Mesendoderm (in vitro differentiated cells): ENCODE measurements around the gene ARRB2.

Experiments
- DNase-seq: peaks from one replicate; pipeline ENCODE4 v3.0.0; 2013
- H2AK5ac ChIP-seq: 2 replicates; pipeline ENCODE4 v1.6.1; 2013; ENCODE audit warnings: low read length, inconsistent platforms
- H2BK120ac ChIP-seq: 2 replicates; pipeline ENCODE4 v1.6.1; 2013; ENCODE audit warnings: low read depth, mild to moderate bottlenecking, low read length, moderate library complexity, mixed read lengths
- H2BK15ac ChIP-seq: replicated peaks from 2 replicates; pipeline ENCODE4 v1.6.1; 2013; ENCODE audit warnings: low read depth, mild to moderate bottlenecking, moderate library complexity
- H2BK5ac ChIP-seq: 2 replicates; pipeline ENCODE4 v1.6.1; 2013; ENCODE audit warnings: low read length, inconsistent platforms
- H3K18ac ChIP-seq: 2 replicates; pipeline ENCODE4 v1.6.1; 2013; ENCODE audit warnings: mild to moderate bottlenecking, low read length, mixed read lengths
- H3K23ac ChIP-seq: one replicate; pipeline ENCODE4 v1.6.1; 2013; ENCODE audit warnings: low read length
- H3K27ac ChIP-seq: 2 replicates; pipeline ENCODE4 v1.5.1; 2013; ENCODE audit warnings: low read depth, mild to moderate bottlenecking, inconsistent platforms, low read length, moderate library complexity
- H3K27me3 ChIP-seq: 2 replicates; pipeline ENCODE4 v1.6.1; 2013; ENCODE audit warnings: low read length, control low read depth, mild to moderate bottlenecking, inconsistent platforms; ENCODE audit not compliant: insufficient read depth, poor library complexity
- H3K36me3 ChIP-seq: 2 replicates; pipeline ENCODE4 v1.6.1; 2013; ENCODE audit warnings: low read length, inconsistent platforms; ENCODE audit not compliant: control insufficient read depth, insufficient read depth
- H3K4ac ChIP-seq: one replicate; pipeline ENCODE4 v1.6.1; 2013; ENCODE audit warnings: low read depth, mild to moderate bottlenecking, low read length, moderate library complexity
- H3K4me1 ChIP-seq: 2 replicates; pipeline ENCODE4 v1.6.1; 2013; ENCODE audit warnings: low read depth, low read length, inconsistent platforms; ENCODE audit not compliant: control insufficient read depth
- H3K4me2 ChIP-seq: 2 replicates; pipeline ENCODE4 v1.6.1; 2013; ENCODE audit warnings: low read length
- H3K4me3 ChIP-seq: 2 replicates; pipeline ENCODE4 v1.5.1; 2013; ENCODE audit warnings: mild to moderate bottlenecking, low read length
- H3K56ac ChIP-seq: one replicate; pipeline ENCODE4 v1.6.1; 2013; ENCODE audit warnings: low read length
- H3K79me1 ChIP-seq: 2 replicates; pipeline ENCODE4 v1.6.1; 2013; ENCODE audit warnings: low read length, inconsistent platforms
- H3K79me2 ChIP-seq: 2 replicates; pipeline ENCODE4 v1.6.1; 2013; ENCODE audit warnings: mild to moderate bottlenecking, low read length; ENCODE audit not compliant: control insufficient read depth, insufficient read depth
- H3K9ac ChIP-seq: 2 replicates; pipeline ENCODE4 v1.6.1; 2013; ENCODE audit warnings: low read length, inconsistent platforms
- H4K5ac ChIP-seq: one replicate; pipeline ENCODE4 v1.6.1; 2013; ENCODE audit warnings: low read length
- H4K8ac ChIP-seq: one replicate; pipeline ENCODE4 v1.6.1; 2013; ENCODE audit warnings: low read depth, mild to moderate bottlenecking, control low read depth, low read length, moderate library complexity
- WGBS: extraction: QIAGEN DNeasy Blood & Tissue Kit; methylation state at CpG from one replicate; pipeline ENCODE4 v1.1.7; 2013; ENCODE audit warnings: low lambda C conversion rate, missing lambda C conversion rate; ENCODE audit not compliant: insufficient coverage; ENCODE audit errors: extremely low coverage; 5-methylcytosine and 5-hydroxymethylcytosine counted together

The ARRB2 gene

DNA sequence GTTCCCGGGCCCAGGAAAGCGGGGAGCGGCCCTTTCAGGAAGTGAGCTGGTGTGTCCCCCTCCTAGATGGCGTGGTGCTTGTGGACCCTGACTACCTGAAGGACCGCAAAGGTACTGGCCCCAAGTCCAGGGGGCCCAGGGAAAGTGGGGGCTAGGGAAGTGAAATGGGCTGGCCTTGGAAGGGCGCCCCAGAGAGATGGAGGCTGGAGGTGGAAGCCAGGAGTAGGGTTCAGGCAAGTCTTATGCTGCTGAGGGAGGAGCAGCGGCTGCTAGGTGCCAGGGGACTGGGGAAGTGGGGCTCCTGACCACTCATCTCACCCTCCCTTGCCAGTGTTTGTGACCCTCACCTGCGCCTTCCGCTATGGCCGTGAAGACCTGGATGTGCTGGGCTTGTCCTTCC lies 5.6 kb downstream of the ARRB2 start:
- H3K27me3 ChIP-seq = no peaks in the 10 kb centered on the region
- no peak overlapping the region for H3K4ac ChIP-seq
- no peak overlapping the region for H3K18ac ChIP-seq
- WGBS = no CpG with 5 or more reads among the region's 10 CpGs
- no peak overlapping the region for H2BK5ac ChIP-seq
- H3K36me3 ChIP-seq = no peaks in the 10 kb centered on the region
- H2AK5ac ChIP-seq = no peak overlapping the region
- H3K9ac ChIP-seq = no peak overlapping the region
- no peaks in the 10 kb centered on the region for H3K79me1 ChIP-seq
- no peak overlapping the region for H3K4me3 ChIP-seq
- H4K8ac ChIP-seq = no peak overlapping the region
- H3K4me2 ChIP-seq = no peak overlapping the region
- H2BK120ac ChIP-seq = no peak overlapping the region
- no peak overlapping the region for H3K23ac ChIP-seq
- DNase-seq = no peak
- H3K56ac ChIP-seq = no peak overlapping the region
- no peak overlapping the region for H4K5ac ChIP-seq
- no peak overlapping the region for H3K27ac ChIP-seq
- H2BK15ac ChIP-seq = no peak overlapping the region
- H3K79me2 ChIP-seq = no peaks in the 10 kb centered on the region
- no peaks in the 10 kb centered on the region for H3K4me1 ChIP-seq

GRCh38 chr17:4717791-4718190 lies 7.4 kb downstream of the ARRB2 start:
- Histone ChIP-seq H4K5ac (no peak overlapping the region), H3K9ac (no peak overlapping the region), H2AK5ac (no peak overlapping the region), H3K27ac (no peak overlapping the region), H3K18ac (no peak overlapping the region), H3K56ac (no peak overlapping the region), H3K36me3 (no peaks in the 10 kb centered on the region), H3K79me2 (no peaks in the 10 kb centered on the region), H3K23ac (no peak overlapping the region), H2BK5ac (no peak overlapping the region), H3K27me3 (no peaks in the 10 kb centered on the region), H4K8ac (no peak overlapping the region), H3K4ac (no peak overlapping the region), H3K4me2 (no peak overlapping the region), H2BK15ac (no peak overlapping the region), H3K4me3 (no peak overlapping the region), H3K4me1 (no peaks in the 10 kb centered on the region), H3K79me1 (no peaks in the 10 kb centered on the region), H2BK120ac (no peak overlapping the region)
- DNase-seq = no peak
- WGBS = no CpG with 5 or more reads among the region's 17 CpGs

- no peak overlapping the region for H3K4ac ChIP-seq
- no CpG with 5 or more reads among the region's 13 CpGs for WGBS
- no peak overlapping the region for H3K9ac ChIP-seq
Measured at GRCh38 chr17:4718276-4718675, 7.8 kb downstream of the ARRB2 start.

DNA sequence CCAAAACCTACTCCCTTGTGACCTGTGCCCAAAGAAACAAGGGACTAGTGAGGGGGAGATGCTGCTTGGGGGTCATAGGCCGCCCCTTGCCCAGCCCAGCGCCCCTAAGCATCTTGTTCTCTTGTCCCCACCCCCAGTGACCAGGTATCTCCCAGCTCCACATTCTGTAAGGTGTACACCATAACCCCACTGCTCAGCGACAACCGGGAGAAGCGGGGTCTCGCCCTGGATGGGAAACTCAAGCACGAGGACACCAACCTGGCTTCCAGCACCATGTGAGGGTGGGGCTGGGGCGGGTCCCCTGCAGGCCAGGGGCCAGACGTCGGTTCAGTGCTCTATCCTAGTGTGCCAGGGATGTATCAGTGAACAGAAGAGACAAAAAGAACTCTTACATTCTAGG lies 8.7 kb downstream of the ARRB2 start:
- Histone ChIP-seq H3K79me1 (no peaks in the 10 kb centered on the region), H3K4me1 (no peaks in the 10 kb centered on the region), H3K4me3 (no peak overlapping the region), H4K5ac (no peak overlapping the region), H3K23ac (no peak overlapping the region), H4K8ac (no peak overlapping the region), H3K27ac (no peak overlapping the region), H3K27me3 (no peaks in the 10 kb centered on the region), H3K79me2 (no peaks in the 10 kb centered on the region), H2BK5ac (no peak overlapping the region), H3K36me3 (no peaks in the 10 kb centered on the region), H2BK15ac (no peak overlapping the region), H2BK120ac (no peak overlapping the region), H2AK5ac (no peak overlapping the region), H3K18ac (no peak overlapping the region), H3K4ac (no peak overlapping the region), H3K9ac (no peak overlapping the region), H3K56ac (no peak overlapping the region), H3K4me2 (no peak overlapping the region)
- DNase-seq = no peak
- no CpG with 5 or more reads among the region's 10 CpGs for WGBS

More at GRCh38 chr17:4718276-4718675, 7.8 kb downstream of the ARRB2 start:
- Histone ChIP-seq H3K36me3 (no peaks in the 10 kb centered on the region), H2BK5ac (no peak overlapping the region), H3K4me1 (no peaks in the 10 kb centered on the region), H3K27ac (no peak overlapping the region), H2BK15ac (no peak overlapping the region), H3K4me2 (no peak overlapping the region), H3K56ac (no peak overlapping the region), H3K79me1 (no peaks in the 10 kb centered on the region), H3K27me3 (no peaks in the 10 kb centered on the region), H2AK5ac (no peak overlapping the region), H3K4me3 (no peak overlapping the region), H3K23ac (no peak overlapping the region), H3K79me2 (no peaks in the 10 kb centered on the region), H4K8ac (no peak overlapping the region), H4K5ac (no peak overlapping the region), H3K18ac (no peak overlapping the region), H2BK120ac (no peak overlapping the region)
- DNase-seq = no peak

GRCh38 chr17:4719684-4720221 lies 9.3 kb downstream of the ARRB2 start:
- Histone ChIP-seq H3K4ac (no peak overlapping the region), H3K79me2 (no peaks in the 10 kb centered on the region), H3K4me1 (no peaks in the 10 kb centered on the region), H3K27me3 (no peaks in the 10 kb centered on the region), H2AK5ac (no peak overlapping the region), H4K8ac (no peak overlapping the region), H2BK15ac (no peak overlapping the region), H3K56ac (no peak overlapping the region), H3K18ac (no peak overlapping the region), H2BK5ac (no peak overlapping the region), H2BK120ac (no peak overlapping the region), H3K4me2 (no peak overlapping the region), H3K27ac (no peak overlapping the region), H3K4me3 (no peak overlapping the region), H3K79me1 (no peaks in the 10 kb centered on the region), H3K9ac (no peak overlapping the region), H4K5ac (no peak overlapping the region), H3K36me3 (no peaks in the 10 kb centered on the region), H3K23ac (no peak overlapping the region)
- no peak for DNase-seq
- WGBS = no CpG with 5 or more reads among the region's 15 CpGs

- H3K79me2 ChIP-seq = no peaks in the 10 kb centered on the region
- no peaks in the 10 kb centered on the region for H3K4me1 ChIP-seq
- H3K4me2 ChIP-seq = no peak overlapping the region
- H3K9ac ChIP-seq = no peak overlapping the region
- no CpG with 5 or more reads among the region's 7 CpGs for WGBS
- H2BK5ac ChIP-seq = no peak overlapping the region
- DNase-seq = no peak
- no peak overlapping the region for H2BK120ac ChIP-seq
- no peak overlapping the region for H4K8ac ChIP-seq
- H3K36me3 ChIP-seq = no peaks in the 10 kb centered on the region
- no peak overlapping the region for H3K4ac ChIP-seq
- H3K27me3 ChIP-seq = no peaks in the 10 kb centered on the region
- no peak overlapping the region for H3K18ac ChIP-seq
- H3K23ac ChIP-seq = no peak overlapping the region
- no peak overlapping the region for H4K5ac ChIP-seq
- no peak overlapping the region for H2BK15ac ChIP-seq
- H2AK5ac ChIP-seq = no peak overlapping the region
- H3K27ac ChIP-seq = no peak overlapping the region
- no peak overlapping the region for H3K56ac ChIP-seq
- H3K4me3 ChIP-seq = no peak overlapping the region
- H3K79me1 ChIP-seq = no peaks in the 10 kb centered on the region
Measured at GRCh38 chr17:4720787-4721186, 10.4 kb downstream of the ARRB2 start.
